NCI-H146 treated with DMSO at 0.1 percent for 48 hours (cell line): ENCODE data around the gene NHLRC4.

Experiments used
- DNase-seq: peaks from one replicate; lab custom pipeline; 2025; ENCODE audit not compliant: unreplicated experiment; lab: John Stamatoyannopoulos, UW

The NHLRC4 gene

DNA sequence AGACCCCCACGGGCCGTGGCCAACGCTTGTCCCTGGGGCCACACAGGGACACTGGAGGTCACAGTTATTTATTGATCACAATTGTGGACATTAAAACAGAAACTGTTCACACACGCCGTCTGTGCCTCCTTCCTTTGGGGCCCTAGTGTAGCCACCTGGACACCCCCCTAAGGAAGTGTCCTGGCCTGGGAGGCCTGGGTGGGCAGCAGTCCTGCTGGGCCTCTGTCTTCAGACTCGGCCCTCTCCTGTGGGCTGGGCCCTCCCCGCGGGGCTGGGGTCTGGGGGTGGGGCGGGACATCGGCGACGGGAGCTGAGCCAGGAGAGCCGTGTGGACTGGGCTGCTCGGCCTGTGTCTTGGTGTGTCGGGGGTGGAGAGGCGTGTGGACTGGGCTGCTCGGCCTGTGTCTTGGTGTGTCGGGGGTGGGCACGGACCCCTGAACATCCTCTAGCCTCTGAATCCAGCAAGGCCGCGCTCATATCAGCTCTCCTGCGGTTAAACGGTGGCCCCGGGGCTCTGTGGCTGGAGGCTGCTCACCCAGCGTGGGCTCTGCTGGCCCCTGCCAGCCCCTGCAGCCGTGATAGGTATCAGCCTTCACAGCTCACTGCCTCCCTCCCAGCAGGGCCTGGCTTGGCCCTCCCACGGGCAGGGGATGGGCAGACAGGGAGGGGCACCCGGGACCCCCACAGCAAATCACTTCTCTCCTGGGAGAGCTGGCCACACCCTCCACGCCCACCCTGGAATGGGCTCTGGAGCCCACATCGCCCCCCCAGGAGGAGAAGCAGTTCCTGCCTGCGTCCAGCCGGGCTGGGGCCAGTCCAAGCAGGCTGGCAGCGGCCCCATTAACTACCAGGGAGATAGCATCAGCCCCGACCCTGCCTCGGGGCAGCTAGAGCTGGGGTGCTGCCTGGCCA, 1.1 kb upstream of the NHLRC4 start:
- DNase-seq = no peak

DNA sequence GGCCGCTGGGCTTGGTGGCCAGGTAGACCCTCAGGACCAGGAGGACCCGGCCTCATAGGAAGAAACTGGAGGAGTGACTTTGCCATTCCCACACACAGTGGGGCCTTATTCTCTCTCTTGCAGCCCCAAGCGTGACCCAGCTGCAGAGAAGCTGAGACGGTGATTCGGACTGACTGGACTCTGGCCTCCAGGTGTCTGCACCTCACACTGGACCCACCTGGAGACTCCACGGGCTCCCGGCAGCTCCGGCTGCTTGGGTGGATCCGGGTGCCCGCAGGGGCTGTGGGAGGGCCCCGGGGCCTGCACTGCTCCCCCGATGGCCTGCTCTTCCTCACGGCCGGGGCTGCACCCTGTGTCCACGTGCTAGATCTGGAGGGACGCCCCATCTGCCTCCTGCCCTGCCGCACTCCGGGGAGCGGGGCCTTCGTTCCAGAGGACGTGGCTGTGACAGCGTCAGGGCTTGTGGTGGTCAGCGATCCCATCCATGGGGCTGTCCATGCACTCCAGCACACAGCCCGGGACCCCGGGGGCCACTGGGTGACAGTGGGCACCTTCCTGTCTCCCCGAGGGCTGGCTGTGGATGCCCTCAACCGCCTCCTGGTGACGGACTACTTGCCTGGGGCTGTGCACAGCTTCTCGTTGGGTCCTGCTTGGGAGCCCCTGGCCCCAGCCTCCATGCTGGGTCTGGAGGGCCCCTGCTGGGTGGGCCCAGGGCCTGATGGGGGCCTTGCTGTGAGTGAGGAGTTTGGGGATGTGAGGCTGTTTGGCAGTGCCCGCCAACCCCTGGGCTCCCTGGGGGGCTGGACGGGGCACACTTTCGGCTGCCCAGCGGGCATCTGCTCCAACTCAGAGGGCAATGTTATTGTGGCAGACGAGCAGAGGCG, 810 bp downstream of the NHLRC4 start:
- no peak for DNase-seq

DNA sequence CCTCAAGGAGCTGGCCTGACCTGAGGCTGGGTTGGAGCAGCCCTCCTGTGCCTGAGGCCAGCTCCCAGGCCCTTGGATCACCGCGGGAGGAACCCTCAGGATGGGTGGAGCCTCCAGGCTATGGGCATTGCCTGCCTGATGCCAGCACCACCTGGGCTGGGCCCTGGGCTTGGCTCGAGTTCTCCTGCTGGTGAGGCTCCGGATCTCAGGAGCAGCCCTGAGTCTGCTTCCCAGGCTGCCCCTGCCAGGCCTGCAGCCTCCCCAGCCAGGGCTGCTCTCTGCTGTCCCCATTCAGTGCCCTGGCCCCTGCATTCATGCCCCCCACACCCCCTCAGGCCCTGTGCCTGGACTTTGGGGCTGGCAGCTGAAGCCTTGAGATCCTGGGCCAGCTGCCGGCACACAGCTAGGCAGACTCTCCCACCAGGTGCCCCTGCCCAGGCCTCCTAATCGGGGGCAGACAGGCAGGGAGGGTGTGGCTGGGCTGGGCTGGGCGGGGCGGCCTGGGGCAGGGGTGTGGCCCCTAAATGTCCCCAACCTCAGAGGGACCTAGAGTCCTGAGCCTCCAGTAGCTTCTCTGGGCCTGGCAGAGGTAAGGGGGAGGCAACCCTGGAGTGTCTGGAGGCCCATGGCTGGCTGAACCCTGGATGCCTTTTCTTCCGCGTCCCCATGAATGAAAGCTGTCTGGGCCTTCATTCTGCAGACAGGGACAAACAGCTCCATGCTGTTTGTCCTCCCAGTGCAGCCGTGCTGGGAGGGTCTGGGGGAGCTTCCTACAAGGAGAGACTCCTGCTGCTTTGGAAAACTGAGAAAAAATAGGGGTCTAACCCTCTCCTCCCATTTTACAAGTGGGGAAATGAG, 1.8 kb downstream of the NHLRC4 start:
- DNase-seq = no peak

GRCh38 chr16:569445-570254, 2.8 kb downstream of the NHLRC4 start, which contains the start of gene PIGQ:
Gene PIGQ, plus strand, starts transcription at chr16:569968. Its CDS starts 4,107 bp downstream, at chr16:574075.
- DNase-seq = no peak

DNA sequence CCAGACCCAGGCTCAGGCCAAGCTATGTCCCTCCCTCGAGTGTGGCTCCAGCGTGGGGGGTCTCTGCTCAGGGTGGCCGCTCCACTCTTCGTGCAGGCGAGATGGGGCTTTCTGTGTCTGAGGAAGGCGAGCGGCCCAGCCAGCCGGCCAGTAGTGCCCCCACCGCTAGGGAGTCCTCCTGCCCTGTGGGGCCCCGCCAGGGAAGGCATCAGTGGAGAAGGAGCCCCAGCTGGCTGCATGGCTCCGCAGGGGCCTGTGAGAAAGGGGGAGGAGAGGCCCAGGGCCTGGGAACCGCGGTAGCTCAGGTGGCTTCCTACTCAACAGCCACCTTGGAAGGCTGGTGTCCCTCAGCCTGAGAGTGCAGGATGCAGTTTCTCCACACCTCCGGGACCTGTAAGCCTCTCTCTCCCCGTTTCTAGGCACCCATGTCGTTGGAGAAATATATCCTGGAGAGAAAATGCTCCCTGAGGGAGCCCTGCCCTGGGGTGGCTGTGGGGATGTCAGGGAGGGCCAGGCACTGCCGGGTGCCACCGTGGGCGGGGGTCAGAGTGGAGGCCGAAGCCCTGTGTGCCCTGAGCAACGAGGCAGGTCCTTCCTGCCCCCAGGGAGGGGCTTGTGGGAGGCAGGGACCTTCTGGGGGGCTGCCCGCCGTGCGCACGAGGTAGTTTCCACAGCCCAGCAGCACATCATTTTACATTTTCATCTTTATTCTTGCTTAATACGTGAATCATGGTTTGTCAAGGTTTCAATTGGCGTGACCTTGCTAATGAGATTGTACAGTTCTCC, 6.3 kb downstream of the NHLRC4 start:
- no peak for DNase-seq

DNA sequence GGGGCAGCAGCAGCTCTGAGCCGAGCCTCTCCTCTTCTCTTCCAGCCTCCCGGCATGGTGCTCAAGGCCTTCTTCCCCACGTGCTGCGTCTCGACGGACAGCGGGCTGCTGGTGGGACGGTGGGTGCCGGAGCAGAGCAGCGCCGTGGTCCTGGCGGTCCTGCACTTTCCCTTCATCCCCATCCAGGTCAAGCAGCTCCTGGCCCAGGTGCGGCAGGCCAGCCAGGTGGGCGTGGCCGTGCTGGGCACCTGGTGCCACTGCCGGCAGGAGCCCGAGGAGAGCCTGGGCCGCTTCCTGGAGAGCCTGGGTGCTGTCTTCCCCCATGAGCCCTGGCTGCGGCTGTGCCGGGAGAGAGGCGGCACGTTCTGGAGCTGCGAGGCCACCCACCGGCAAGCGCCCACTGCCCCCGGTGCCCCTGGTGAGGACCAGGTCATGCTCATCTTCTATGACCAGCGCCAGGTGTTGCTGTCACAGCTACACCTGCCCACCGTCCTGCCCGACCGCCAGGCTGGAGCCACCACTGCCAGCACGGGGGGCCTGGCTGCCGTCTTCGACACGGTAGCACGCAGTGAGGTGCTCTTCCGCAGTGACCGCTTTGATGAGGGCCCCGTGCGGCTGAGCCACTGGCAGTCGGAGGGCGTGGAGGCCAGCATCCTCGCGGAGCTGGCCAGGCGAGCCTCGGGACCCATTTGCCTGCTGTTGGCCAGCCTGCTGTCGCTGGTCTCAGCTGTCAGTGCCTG, 7.4 kb downstream of the NHLRC4 start:
- no peak for DNase-seq

- DNase-seq = no peak
These were observed 8.8 kb downstream of the NHLRC4 start for GRCh38 chr16:575354-576196.

DNA sequence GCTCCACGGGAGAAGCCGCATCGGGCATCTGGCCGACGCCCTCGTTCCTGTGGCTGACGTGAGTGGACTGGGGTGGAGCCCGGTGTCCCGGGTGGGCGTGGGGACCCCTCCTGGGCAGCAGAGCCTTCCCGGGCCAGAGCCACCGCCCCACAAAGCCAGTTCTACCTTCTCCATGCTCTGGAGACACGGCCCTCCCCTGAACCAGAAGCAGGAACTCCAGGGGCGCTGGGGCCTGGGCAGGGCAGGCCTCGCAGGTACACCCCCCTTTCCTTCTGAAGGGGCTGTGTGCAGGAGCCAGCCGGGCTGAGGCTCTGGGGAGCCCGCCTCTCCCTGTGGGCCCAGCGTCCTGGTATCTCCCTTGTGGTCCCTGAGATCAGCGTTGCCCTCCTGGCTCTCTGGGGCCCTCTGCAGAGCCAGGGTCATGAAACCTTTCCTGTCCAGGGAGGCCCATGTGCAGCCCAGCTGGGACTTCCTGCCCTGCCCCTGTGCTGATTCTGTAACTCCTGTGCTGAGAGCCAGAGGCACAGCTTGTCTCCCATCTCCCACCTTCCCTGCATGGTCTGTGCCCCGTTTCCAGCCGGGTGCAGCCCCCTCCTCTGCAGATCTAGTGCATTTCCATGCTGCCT, 9.5 kb downstream of the NHLRC4 start:
- DNase-seq = no peak

DNA sequence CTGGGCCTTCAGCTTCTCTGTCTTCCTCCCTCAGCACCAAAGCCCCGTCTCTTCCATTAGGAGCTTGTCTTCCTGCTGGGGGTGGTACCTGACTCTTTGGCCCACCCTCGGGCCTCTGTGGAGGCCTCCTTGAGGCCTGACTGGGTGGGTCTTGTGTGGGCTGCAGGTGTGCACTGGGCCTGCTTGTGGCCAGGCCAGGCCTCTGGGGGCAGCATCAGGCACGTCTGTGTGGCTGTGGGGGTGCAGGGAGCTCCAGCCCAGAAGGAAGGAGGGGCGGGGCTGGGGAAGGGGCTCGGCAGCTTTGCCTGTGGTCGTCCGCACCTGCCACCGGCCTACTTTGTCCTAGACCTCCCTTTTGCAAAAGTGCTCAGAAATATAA, 10.0 kb downstream of the NHLRC4 start:
- DNase-seq = no peak

DNA sequence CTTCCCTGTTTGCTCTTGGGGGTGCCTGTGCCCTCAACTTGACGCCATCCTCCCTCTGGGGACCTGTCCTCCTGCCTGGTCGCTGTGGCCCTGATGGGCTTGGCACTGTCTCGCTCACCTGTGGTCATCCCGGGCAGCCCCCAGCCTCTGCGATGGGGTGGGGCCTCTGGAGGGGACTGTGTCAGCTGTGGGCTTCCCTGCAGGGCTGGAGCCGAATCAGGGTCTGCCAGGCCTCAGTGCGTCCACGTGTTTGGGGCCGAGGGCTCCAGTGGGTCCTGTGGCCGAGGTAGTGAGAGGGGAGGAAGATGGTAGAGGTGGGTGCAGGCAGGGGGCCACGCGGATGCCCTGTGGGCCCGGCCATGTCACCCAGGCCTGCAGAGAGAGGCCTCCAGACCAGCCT, 11.0 kb downstream of the NHLRC4 start:
- no peak for DNase-seq

DNA sequence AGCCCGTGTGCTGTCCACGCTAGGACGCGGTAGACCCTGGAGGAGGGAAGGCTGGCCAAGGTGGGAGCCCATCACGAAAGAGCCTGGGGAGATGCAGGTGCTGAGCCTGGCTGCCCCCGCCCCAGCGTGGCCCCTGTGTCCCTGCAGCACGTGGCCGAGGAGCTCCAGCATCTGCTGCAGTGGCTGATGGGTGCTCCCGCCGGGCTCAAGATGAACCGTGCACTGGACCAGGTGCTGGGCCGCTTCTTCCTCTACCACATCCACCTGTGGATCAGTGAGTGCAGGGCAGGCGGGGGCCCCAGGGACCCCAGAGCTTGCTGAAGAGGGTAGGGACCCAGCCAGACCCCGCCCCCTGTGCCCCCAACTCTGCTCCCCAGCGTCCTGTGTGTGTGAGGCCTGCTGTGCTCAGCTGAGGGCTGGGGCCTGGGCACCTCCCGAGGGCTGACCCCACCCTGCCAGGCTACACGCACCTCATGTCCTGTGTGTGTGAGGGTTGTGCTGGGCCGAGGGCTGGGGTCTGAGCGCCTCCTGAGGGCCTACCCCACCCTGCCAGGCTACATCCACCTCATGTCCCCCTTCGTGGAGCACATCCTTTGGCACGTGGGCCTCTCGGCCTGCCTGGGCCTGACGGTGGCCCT, 11.5 kb downstream of the NHLRC4 start:
- DNase-seq = no peak

GRCh38 chr16:578870-579405, 12.1 kb downstream of the NHLRC4 start:
- no peak for DNase-seq

- no peak for DNase-seq
These were observed 13.5 kb downstream of the NHLRC4 start for GRCh38 chr16:580141-580945.

DNA sequence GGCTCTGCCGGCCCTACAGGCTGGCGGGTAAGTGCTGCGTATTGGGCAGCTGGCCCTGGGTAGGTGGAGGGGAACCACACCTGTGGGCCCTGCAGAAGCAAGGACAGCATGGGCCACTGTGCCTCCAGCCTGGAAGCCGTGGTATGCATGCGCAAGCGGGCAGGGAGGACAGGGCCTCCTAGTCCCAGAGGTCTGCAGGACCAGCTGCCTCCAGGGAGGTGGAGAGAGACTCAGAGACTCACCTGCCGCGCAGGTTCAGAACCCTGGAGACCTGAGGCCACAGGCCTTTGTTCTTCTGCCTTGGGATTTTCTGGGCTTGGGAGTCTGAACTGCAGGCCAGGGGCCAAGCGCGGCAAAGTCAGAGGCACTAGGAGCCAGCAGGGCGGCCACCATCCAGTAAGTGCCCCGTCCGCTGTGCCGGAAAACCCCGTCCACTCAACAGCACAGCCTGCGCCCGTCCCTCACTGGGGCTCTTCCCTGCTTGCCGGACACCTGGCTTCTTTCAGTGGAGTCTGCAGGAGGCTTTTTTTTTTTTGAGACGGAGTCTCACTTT, 14.2 kb downstream of the NHLRC4 start:
- DNase-seq = no peak

DNA sequence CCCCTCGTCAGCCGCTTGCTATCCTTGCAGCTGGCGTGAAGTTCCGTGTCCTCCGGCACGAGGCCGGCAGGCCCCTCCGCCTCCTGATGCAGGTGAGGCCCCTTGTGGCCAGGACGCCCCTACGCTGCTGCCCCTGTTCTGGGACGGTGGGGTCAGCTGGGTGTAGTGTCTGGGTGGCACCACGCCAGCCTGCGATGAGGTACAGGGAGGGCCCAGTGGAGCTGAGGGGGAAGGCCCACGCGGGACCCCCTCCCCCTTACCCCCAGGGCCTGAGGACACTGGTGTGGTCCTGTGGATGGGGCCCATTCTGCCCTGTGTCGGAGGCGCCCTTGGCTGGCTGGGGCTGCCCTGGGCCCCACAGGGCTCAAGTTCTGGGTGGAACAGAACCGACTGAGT, 15.4 kb downstream of the NHLRC4 start:
- DNase-seq = no peak
